GM19351 (cell line): ENCODE results near the gene HMGXB4.

ENCODE experiments used
- ATAC-seq: cut with Tn5 transposase; IDR thresholded peaks from one replicate; pipeline ENCODE4 v1.9.1; 2021; ENCODE audit warnings: mild to moderate bottlenecking, moderate library complexity; ENCODE audit not compliant: unreplicated experiment

The HMGXB4 gene

GRCh38 chr22:35310556-35311550, 53.6 kb downstream of the HMGXB4 start:
- no peak for ATAC-seq

DNA sequence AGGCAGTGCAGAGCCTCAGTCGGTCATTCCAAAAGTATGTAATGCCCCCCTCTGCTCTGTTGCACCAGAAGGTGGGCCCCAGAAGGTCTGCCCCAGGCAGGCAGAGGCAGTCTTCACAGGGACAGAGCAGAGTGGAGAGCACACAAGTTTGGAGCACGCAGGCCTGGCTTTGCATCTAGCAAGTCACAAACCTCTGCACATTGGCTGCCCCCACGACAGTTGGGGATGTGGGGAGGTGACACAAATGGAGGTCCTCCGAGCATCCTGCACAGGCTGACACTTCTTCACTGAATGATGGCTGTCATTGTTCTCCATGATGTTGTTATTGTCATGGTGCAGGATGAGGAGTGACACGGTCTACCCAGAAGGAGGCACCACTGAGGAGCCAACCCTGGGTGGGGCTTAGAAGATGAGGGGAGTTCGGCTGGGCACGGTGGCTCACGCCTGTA, 54.3 kb downstream of the HMGXB4 start:
- ATAC-seq = no peak

- ATAC-seq = no peak
Observed at GRCh38 chr22:35312198-35313059, 55.1 kb downstream of the HMGXB4 start.

DNA sequence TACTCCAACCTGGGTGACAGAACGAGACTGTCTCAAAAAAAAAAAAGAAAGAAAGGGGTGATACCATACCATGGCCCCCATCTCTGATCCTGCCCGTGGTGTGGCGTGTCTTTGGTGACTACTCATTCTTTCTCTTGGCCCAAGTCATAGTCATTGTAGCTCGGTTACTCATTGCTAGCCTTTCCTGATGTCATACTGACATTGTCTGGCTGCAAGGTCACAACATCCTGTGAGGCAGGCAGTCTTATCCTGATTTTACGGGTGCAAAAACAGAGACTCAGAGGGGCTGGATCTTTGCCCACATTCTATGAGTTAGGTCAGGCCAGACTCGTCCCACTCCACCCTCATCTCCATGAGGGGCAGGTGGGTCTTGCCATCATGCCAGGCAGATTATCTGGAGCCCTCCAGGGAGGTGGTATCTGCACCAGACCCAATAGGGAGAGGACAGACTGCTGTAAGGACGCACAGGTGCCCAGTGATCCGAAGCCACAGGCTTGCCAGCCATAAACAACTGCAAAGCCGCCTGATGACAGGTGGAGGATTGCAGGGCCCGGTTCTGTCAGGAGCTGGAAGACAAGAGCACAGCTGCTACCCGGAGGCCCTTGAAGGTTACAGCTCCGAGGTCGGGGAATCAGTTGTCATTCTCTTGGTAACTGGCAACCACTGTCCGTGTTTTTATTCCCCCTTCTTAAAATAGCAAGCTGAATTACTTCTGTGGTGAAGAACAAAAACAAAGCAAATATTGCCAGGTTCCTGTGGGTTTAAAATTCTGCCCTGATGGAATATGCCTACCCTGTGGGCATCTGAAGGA, 56.2 kb downstream of the HMGXB4 start:
- ATAC-seq = no peak

DNA sequence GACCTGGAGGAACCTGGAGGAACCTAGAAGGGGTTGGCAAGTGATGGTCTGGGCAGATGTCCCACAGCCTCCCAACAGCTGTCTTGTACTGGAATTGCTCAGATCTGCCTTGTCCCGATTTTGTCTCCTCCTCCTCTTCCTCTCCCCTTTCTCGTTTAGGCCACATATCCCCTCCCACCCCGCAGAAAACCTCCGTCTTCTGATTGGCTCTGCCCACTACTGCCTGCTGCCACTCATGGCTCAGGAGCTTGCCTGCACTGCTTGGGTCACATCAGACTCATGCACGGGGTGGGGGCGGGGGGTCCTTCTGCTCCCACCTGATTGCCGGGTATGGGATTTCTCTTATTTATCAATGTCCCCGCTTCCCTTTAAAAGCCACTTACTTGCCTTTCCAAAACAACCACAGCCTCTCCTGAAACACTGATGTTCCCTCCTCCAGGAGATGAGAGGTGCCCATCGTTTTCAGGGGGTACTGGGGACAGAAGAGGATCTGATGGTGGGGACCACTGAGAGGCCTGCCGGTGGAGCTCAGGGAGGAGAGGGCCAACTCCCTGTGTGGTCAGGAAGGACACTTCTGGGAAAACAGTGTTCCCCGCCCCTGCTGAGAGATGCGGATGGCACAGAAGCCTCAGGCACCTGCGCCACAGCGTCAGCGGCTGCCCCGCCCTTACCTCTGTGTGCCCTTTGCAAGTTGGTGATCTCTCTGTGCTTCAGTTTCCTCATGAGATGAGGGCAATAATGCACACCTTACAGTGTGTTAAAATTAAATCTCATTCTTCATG, 57.1 kb downstream of the HMGXB4 start:
- ATAC-seq = no peak

- ATAC-seq = no peak
Observed at GRCh38 chr22:35315141-35315854, 58.0 kb downstream of the HMGXB4 start.

GRCh38 chr22:35315855-35316745, 58.8 kb downstream of the HMGXB4 start:
- no peak for ATAC-seq

DNA sequence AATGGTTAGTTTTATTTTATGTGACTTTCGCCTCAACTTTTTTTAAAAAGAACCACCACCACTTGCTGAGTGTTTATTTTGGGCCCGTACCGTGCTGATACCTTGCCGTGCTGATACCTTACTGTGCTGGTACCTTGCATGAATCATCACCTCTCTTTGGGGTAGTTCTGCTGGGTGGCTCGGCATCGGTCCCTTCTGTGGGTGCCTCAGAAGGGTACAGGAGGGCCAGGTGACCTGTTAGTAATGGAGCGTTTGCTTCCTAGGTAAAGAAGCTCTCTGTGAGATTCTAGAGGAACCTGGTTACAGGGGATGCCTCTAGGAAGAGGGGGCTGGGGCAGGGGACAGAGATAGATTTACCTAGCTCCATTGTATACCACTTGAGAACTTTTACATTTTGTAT, 59.5 kb downstream of the HMGXB4 start:
- no peak for ATAC-seq

GRCh38 chr22:35317680-35318290, 60.5 kb downstream of the HMGXB4 start:
- no peak for ATAC-seq

DNA sequence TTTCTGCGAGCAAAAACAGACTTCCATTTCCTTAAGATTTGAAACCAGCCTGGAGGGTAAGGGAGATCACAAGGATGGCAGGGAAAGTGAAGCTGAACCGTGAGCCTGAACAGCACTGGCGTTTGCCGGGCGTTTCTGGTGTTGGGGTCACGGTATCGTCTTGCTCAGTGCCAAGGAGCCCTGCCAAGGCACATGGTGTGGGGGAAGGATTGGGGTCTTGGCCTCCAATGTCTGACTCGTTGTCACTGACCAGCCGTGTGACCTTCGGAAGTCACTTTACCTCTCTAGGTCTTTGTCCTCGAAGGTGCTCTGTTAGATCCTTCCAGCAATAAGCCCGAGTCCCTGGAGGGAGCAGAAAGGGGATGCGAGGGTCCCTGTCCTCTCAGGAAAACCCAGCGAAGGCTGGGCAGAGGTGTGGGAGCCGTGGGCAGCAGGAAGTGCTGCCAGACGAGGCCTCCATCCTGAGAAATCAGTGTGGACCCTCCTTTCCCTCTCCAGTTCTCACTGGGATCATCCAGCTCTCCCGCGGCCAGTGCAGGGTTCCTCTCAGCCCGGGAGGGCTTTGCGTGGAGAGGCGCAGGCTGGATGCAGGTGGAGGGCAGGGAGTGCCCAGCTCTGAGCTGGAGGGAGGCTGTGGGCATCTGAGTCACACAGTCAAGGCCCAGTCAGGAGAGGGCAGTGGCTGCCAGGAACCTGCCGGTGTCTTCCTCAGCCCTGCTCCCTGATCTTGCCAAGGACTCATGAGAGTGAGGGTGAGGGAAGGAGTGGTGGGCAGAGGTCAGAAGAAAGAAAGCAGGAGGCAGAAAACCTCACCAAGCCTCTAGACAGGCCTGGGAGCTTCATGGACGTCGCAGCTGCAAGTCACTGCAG, 61.3 kb downstream of the HMGXB4 start:
- no peak for ATAC-seq

DNA sequence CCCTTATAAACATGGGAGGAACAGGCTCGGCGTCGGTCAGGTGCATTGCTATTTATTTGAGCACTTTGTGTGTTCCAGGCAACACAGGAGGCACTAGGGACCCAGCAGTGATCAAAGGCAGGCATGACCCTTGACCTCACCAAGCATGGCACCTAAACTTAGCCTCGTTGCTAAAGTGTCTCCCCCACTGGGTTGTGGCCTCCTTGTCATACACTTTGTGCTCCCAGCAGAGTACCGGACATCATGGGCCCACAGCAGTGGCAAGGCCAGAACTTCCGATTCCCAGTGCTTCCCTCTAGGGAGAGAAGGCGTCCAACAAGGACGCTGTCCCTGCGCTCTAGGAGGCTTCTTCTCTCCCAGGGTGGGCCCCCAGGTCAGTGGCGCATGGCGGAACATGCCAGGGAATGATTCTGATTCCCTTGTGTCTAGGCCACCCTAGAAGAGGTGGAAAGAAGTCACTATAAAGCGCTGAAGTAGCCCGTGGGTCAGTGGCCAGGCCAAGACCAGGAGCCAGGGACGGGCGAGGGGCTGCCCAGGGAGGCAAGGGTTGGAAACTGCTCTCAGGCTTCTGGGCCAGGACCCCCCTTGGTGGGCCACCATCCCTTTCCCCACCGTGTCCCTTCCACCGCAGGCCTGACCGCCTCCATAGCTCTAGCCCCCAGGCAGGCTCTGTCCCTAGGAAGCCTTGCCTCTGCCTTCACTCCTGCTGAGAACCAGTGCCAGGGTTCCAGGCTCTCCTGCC, 62.1 kb downstream of the HMGXB4 start:
- no peak for ATAC-seq

DNA sequence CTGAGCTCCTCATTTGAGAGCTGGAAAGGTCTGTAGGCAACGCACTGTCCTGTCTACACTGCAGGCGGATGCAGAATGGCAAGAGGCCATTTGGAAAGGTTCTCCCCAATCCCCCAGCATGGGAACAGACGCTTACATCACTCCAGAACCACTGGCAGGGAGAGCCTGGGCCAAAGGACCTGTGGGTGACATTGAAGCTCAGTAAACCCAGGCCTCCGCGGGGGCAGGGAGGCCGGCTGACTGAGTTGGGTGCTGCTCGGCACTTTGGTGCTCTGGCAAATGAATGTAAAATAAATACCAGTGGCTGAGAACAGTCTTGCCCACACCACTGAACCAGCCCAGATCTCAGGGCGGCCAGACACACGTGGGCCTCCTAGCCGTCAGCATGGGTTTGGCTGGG, 64.8 kb downstream of the HMGXB4 start:
- ATAC-seq = no peak

DNA sequence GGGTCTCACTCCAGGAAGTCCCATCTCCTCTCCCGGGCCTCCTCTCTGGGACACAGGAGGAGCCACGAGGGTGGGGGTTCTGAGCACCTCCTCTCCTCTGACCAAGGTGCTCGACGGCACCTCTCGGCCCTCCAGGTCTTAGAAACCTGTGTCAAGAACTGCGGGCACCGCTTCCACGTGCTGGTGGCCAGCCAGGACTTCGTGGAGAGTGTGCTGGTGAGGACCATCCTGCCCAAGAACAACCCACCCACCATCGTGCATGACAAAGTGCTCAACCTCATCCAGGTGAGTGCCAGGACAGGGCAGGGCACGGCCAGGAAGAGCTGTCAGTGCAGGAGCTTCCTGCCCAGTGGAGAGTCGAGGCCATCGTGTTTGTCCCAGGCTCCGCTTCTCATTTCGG, 65.6 kb downstream of the HMGXB4 start:
- no peak for ATAC-seq

DNA sequence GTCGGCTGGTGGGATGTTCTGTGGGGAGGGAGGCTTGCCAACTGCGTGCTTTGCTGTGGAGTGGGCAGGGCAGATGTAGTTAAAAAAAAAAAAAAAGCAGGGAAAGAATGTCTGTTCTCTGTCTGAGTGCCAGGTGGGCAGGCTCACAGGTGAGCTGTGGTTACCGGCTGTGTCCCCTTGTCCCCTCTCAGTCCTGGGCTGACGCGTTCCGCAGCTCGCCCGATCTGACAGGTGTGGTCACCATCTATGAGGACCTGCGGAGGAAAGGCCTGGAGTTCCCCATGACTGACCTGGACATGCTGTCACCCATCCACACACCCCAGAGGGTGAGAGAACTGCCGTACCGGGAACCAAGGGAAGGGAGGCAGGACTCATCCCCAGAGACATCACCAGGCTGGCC, 66.0 kb downstream of the HMGXB4 start:
- no peak for ATAC-seq

GRCh38 chr22:35324067-35324466, 66.8 kb downstream of the HMGXB4 start:
- no peak for ATAC-seq

DNA sequence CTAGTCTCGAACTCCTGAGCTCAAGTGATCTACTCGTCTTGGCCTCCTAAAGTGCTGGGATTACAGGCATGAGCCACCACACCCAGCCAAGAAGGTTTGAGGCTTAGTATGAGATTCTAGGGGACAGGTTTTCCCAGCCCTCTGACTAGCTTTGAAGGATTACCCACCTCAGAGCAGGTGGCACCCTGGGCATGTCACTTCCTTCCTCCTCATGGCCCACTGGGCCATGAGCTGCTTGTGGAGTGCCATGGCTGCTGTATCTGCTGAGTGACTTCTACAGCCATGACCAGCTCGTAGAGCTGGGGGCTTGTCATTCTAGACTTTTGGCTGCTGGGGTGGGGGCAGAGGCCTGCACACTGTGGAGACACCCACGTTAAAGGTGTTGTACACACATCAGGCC, 67.5 kb downstream of the HMGXB4 start:
- no peak for ATAC-seq
